ENCODE data around the gene DHX38.

Gene DHX38

DNA sequence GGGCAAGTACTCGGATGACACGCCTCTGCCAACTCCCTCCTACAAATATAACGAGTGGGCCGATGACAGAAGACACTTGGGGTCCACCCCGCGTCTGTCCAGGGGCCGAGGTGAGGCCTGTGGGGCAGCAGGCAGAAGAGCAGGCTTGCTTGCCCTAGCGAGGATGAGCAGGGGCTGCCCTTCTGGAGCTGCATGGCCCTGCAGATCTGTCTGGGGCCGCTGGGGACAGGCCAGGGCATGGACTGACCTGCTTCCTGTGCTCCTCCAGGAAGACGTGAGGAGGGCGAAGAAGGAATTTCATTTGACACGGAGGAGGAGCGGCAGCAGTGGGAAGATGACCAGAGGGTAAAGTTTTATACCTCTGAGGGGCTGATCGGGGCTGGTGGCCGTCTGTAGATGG, 5.3 kb downstream of the DHX38 start:
- H3K79me2 ChIP-seq = peaks cover 15% of the 10 kb centered on the region
- TF ChIP-seq, protein P1, sequence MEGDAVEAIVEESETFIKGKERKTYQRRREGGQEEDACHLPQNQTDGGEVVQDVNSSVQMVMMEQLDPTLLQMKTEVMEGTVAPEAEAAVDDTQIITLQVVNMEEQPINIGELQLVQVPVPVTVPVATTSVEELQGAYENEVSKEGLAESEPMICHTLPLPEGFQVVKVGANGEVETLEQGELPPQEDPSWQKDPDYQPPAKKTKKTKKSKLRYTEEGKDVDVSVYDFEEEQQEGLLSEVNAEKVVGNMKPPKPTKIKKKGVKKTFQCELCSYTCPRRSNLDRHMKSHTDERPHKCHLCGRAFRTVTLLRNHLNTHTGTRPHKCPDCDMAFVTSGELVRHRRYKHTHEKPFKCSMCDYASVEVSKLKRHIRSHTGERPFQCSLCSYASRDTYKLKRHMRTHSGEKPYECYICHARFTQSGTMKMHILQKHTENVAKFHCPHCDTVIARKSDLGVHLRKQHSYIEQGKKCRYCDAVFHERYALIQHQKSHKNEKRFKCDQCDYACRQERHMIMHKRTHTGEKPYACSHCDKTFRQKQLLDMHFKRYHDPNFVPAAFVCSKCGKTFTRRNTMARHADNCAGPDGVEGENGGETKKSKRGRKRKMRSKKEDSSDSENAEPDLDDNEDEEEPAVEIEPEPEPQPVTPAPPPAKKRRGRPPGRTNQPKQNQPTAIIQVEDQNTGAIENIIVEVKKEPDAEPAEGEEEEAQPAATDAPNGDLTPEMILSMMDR (IDR thresholded peaks at IDR 0.05) = no peak
- H3K36me3 ChIP-seq (ENCODE audit: control insufficient read depth, insufficient read depth, low read length) = no peaks in the 10 kb centered on the region
- H3K4me1 ChIP-seq = no peaks in the 10 kb centered on the region
- no peak overlapping the region for H3K4me2 ChIP-seq (ENCODE audit: low read length)
- no peak overlapping the region for H3K27ac ChIP-seq
- H3K9ac ChIP-seq = no peak overlapping the region
- H3K4me3 ChIP-seq (ENCODE audit: low read depth, low read length) = no peak overlapping the region
- no peaks in the 10 kb centered on the region for H3K9me3 ChIP-seq (ENCODE audit: control insufficient read depth, low read length)
- no peak overlapping the region for H2AFZ ChIP-seq
- H3K27me3 ChIP-seq (ENCODE audit: control insufficient read depth, insufficient read depth, low read length) = no peaks in the 10 kb centered on the region

DNA sequence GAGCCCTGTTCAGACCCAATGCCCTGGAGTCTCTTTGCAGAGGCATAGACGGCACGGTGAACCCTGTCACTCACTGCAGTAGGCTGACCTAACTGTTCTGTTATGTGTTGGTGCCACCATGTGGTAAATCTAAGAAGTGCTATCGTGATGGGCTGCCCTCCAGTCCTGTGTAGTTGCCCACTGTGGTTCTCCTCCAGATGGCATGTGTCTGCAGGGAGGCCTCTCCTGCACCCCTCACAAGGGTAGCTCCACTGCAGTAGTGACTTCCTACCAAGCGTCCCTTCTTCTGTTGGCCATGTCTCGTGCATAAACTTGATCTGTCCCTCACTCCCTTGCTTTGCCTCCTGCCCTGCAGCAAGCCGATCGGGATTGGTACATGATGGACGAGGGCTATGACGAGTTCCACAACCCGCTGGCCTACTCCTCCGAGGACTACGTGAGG, 5.8 kb downstream of the DHX38 start:
- no peak overlapping the region for H3K4me2 ChIP-seq (ENCODE audit: low read length)
- H3K79me2 ChIP-seq = peaks cover 11% of the 10 kb centered on the region
- no peaks in the 10 kb centered on the region for H3K9me3 ChIP-seq (ENCODE audit: control insufficient read depth, low read length)
- H3K27ac ChIP-seq = no peak overlapping the region
- no peak overlapping the region for H2AFZ ChIP-seq
- TF ChIP-seq, protein P1 (IDR thresholded peaks at IDR 0.05) = no peak
- H3K36me3 ChIP-seq (ENCODE audit: control insufficient read depth, insufficient read depth, low read length) = no peaks in the 10 kb centered on the region
- no peaks in the 10 kb centered on the region for H3K4me1 ChIP-seq
- no peak overlapping the region for H3K9ac ChIP-seq
- no peak overlapping the region for H3K4me3 ChIP-seq (ENCODE audit: low read depth, low read length)
- no peaks in the 10 kb centered on the region for H3K27me3 ChIP-seq (ENCODE audit: control insufficient read depth, insufficient read depth, low read length)

- Histone ChIP-seq H3K9me3 (ENCODE audit: control insufficient read depth, low read length) (no peaks in the 10 kb centered on the region), H3K27me3 (ENCODE audit: control insufficient read depth, insufficient read depth, low read length) (no peaks in the 10 kb centered on the region), H3K4me3 (ENCODE audit: low read depth, low read length) (no peak overlapping the region), H3K9ac (no peak overlapping the region), H3K36me3 (ENCODE audit: control insufficient read depth, insufficient read depth, low read length) (no peaks in the 10 kb centered on the region), H3K4me1 (no peaks in the 10 kb centered on the region), H3K4me2 (ENCODE audit: low read length) (no peak overlapping the region), H2AFZ (no peak overlapping the region), H3K79me2 (peaks cover 2% of the 10 kb centered on the region), H3K27ac (no peak overlapping the region)
- TF ChIP-seq, protein P1 (IDR thresholded peaks at IDR 0.05) = no peak
These were observed 7.5 kb downstream of the DHX38 start for GRCh38 chr16:72101195-72101594.

GRCh38 chr16:72104905-72105304, 11.3 kb downstream of the DHX38 start:
- TF ChIP-seq, protein P1 (IDR thresholded peaks at IDR 0.05) = no peak
- H3K4me2 ChIP-seq (ENCODE audit: low read length) = no peak overlapping the region
- H3K4me3 ChIP-seq (ENCODE audit: low read depth, low read length) = no peak overlapping the region
- H3K9ac ChIP-seq = no peak overlapping the region
- no peaks in the 10 kb centered on the region for H3K4me1 ChIP-seq
- peaks cover under 1% of the 10 kb centered on the region for H3K79me2 ChIP-seq
- no peaks in the 10 kb centered on the region for H3K9me3 ChIP-seq (ENCODE audit: control insufficient read depth, low read length)
- H2AFZ ChIP-seq = no peak overlapping the region
- no peaks in the 10 kb centered on the region for H3K27me3 ChIP-seq (ENCODE audit: control insufficient read depth, insufficient read depth, low read length)
- no peaks in the 10 kb centered on the region for H3K36me3 ChIP-seq (ENCODE audit: control insufficient read depth, insufficient read depth, low read length)
- no peak overlapping the region for H3K27ac ChIP-seq

DNA sequence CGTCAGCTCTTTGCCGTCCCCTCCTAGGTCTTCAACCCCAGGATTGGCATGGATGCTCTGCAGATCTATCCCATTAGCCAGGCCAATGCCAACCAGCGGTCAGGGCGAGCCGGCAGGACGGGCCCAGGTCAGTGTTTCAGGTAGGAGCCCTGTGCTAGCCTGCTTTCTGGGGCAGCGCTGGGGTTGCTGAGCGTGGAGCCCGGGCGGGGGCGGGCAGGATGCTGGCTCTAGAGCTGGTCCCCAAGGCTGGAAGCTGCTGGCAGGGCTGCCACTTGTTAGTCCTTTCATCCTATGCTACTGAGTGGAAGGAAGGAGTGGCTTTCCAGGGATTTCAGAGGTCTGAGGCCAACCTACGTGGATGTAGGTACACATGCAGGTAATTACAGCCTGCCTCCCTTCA, 12.3 kb downstream of the DHX38 start:
- no peaks in the 10 kb centered on the region for H3K36me3 ChIP-seq (ENCODE audit: control insufficient read depth, insufficient read depth, low read length)
- no peak overlapping the region for H3K9ac ChIP-seq
- H2AFZ ChIP-seq = no peak overlapping the region
- H3K27me3 ChIP-seq (ENCODE audit: control insufficient read depth, insufficient read depth, low read length) = no peaks in the 10 kb centered on the region
- no peak overlapping the region for H3K4me3 ChIP-seq (ENCODE audit: low read depth, low read length)
- no peaks in the 10 kb centered on the region for H3K9me3 ChIP-seq (ENCODE audit: control insufficient read depth, low read length)
- H3K4me1 ChIP-seq = no peaks in the 10 kb centered on the region
- no peaks in the 10 kb centered on the region for H3K79me2 ChIP-seq
- no peak overlapping the region for H3K4me2 ChIP-seq (ENCODE audit: low read length)
- TF ChIP-seq, protein P1 (IDR thresholded peaks at IDR 0.05) = no peak
- H3K27ac ChIP-seq = no peak overlapping the region

Measured in parathyroid adenoma (tissue), 2 donors.